Forelimb muscle (tissue), 1 donor: ENCODE data around the gene GPRIN3. TPM values are rescaled to one million over a fixed set of nuclear protein-coding genes. Genes with fewer than 3 reads are reported as not detected.

ENCODE experiments used
- DNase-seq: peaks from one replicate; pipeline ENCODE4 v3.0.0-alpha.2; 2013; ENCODE audit warnings: low read depth
- polyA plus RNA-seq: library from polyadenylated mRNA; unstranded; fragments of 120-200 nt; gene quantifications from one replicate; pipeline ENCODE4 v1.2.1, GENCODE V29; 2013; ENCODE audit not compliant: insufficient read length

GPRIN3 gene
- 3.0 TPM for polyA plus RNA-seq

DNA sequence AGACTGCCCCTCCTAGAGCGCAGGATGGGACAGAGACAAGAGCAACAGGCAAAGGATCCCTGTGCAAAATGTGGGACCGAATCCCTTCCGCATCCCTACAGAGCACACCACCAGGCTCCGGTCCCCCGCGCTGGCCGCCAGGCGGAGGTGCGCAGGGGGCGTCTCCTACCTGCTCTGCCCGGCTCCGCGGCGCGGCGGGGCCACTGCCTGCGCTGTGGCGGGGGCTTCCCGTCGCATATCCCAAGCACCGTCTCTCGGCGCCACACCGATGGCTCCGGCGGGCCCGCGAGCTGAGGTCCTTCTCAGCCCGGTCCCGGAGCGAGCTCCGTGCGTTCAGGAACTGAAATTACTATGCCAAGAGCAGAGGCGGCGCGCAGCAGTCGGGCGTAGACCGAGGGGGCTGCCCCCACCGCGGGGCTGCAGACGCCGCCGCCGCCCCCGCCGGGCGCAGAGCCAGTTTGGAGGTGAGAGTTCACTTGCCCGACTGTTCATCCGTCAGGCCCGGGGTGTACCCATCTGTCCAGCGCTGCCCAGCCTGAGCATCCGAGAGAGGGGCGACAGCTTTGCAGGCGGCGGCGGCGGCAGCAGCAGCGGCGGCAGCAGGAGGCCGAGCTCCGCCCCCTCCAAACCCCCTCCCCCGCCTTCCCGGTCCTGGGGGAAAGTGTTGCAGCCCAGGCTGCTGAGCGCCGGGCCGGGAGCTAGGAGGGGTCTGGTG, at the start of gene GPRIN3:
Gene GPRIN3, minus strand, starts transcription at position 355 of the 715 bp plus-strand sequence. CDS start 57,690 bp downstream, outside the sequence.
- no peak for DNase-seq

- DNase-seq: no peak
Measured at GRCh38 chr4:89357340-89357739, 49.7 kb upstream of the GPRIN3 start.

DNA sequence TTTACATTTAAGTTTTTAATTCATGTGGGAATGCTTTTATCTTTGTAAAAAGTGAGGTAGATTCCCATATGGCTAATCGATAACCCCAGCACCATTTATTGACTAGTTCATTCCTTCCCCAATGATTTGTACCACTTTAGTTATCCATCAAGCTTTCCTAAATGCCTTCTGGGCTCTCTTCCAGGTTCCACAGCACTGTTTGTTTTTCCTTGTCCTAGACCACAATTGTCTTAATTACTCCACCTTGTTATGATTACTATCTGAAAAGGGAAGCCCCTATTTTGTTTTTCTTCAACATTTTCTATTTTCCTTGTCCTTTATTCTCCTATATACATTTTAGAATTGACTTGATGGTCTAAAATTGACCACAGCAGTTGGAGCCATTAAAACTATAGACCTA, 48.5 kb upstream of the GPRIN3 start:
- DNase-seq: no peak

GRCh38 chr4:89353514-89353913, 45.9 kb upstream of the GPRIN3 start:
- no peak for DNase-seq

DNA sequence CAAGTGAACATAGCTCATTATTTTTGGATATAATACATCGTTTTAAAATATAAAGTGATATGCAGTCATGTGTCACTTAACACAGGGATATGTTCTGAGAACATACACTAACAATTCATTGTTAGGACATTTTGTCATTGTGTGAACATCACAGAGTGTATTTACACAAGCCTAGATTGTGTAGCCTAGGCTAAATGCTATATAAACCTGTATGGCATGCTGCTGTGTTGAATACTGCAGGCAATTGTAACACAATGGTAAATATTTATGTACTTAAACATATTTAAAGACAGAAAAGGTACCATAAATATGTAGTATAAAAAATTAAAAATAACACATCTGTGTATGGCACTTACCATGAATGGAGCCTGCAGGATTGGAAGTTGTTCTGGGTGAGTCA, 44.9 kb upstream of the GPRIN3 start:
- DNase-seq: no peak

DNA sequence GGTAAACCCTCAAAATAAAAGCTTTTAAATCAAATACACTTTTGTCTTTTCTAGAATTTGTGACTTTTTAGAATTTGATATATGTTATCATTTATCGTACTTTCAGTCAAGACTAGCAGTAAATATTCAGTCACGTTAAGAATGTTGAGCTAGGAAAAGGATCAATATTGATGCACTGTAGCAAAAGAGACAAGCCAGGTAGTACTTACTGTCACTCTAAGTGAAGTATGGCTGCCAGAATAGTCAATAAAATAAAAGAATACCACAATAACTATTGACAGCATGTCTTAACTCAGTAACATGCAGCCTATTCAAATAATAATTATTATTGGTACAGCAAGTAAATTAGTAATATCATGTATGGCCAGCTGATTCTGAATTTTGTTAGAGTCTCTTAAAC, 43.6 kb upstream of the GPRIN3 start:
- DNase-seq: no peak

GRCh38 chr4:89347363-89348025, 39.9 kb upstream of the GPRIN3 start:
- no peak for DNase-seq

GRCh38 chr4:89344571-89344970, 37.0 kb upstream of the GPRIN3 start:
- DNase-seq: no peak

GRCh38 chr4:89338206-89338605, 30.6 kb upstream of the GPRIN3 start:
- no peak for DNase-seq

GRCh38 chr4:89337681-89338080, 30.1 kb upstream of the GPRIN3 start:
- DNase-seq: no peak

- DNase-seq: no peak
Measured at GRCh38 chr4:89336818-89337420, 29.3 kb upstream of the GPRIN3 start.

DNA sequence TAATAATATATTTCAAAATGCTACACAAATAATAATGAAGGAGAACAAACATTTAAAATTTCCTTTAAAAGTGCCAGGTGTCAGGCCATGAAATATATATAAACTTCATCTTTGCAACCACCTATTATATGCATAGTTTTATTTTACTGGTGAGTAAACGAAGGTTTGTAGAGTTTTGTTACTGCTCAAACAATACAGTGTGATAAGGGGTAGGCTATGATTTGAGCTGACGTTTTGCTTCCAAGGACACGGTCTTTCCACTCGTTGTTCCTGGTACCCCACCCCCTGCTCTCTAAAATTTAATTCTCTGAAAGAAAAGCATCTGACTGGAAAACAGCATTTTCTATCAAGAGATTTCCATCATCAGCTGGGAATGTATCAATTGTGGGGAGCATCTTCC, 27.2 kb upstream of the GPRIN3 start:
- no peak for DNase-seq

DNA sequence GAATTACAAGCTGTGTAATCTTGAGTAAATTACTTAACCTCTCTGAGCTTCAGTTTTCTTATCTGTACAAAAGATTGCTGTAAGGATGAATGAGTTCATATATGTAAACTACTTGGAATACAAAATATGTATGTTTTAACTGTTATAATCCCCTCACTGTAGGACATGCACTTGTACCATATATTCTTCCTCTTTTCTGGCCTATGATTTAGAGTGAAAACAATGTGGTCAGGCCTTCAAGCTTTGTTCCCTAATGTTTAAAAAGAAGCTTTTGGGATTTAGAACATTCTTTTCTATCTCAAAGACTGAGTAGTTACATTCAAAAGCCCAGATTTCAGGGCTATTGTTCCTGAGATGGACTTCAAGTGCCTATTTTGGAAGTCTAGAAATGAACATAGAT, 26.7 kb upstream of the GPRIN3 start:
- no peak for DNase-seq

- DNase-seq: no peak
Measured at GRCh38 chr4:89331686-89332544, 24.3 kb upstream of the GPRIN3 start.

- no peak for DNase-seq
Measured at GRCh38 chr4:89331197-89331596, 23.6 kb upstream of the GPRIN3 start.

DNA sequence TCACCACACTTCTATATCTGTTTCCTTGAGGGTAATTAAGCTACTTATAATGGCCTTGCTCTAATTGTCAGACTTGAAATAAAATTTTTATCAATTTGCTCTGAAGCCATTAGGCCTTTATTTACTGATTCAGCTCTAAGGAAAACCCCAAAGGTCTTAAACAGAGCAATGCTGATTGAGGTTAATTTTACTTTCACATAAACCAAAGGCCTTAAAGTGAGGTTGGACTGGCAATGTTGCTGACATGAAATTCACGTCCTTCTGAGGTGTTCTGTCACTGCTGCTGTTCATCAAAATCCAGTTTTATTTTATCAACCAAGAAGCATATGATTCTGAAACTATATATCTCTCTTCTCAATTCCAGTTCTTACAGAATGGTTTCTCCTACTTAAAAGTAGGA, 21.7 kb upstream of the GPRIN3 start:
- no peak for DNase-seq

- no peak for DNase-seq
Measured at GRCh38 chr4:89324671-89325070, 17.1 kb upstream of the GPRIN3 start.

- no peak for DNase-seq
Measured at GRCh38 chr4:89322671-89323070, 15.1 kb upstream of the GPRIN3 start.

DNA sequence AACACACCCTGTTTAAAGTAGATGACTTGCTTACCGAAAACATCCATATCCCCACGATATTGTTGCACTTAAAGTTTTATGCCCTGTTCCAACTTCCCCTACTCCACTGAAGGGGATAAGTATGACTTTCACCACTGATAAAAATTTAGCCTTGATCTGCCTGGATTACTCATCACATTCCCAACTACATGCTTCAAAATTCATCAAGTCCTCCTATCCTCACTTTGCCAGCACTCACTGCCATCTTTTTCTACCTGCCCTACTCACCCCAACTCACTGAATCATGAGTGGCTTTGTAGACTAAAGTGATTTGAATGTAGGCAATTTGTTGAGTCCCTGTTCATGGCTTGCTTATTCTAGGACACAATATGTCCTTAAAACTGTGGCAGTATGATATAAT, 12.2 kb upstream of the GPRIN3 start:
- no peak for DNase-seq

DNA sequence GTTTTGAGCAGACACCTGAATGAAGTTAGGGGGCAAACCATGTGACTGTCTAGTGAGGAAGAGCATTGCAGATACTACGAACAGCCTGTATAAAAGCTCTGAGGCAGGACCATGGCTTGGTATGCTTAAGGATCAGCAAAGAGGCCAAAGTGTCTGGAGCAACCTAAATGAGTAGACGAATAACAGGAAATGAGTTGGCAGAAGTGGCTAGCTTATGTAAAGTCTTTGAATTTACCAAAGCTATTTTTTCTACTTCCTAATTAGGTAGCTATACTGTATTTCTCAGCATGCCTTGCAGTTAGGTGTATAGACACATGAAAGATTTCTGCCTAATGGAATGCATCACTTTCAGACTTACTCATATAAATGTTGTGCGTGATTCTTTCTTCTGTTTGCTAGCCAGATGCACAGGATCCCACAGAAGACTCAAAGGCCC, 9.3 kb upstream of the GPRIN3 start:
- DNase-seq: no peak

- no peak for DNase-seq
Measured at GRCh38 chr4:89316211-89316610, 8.6 kb upstream of the GPRIN3 start.

DNA sequence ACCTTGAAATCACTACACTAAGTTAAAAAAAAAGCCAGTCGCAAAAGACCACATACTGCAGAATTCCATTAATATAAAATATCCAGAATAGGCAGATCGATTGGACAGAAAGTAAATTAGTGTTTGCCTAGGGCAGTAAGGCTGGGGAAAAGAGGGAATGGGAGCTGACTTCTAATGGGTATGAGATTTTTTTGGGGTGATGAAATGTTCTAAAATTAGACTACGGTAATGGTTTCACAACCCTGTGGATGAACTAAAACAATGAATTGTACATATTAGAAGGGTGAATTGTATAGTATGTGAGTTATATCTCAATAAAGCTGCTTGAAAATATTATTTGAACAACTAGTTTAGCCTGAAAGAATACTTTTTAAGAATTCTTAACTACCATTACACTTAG, 6.7 kb upstream of the GPRIN3 start:
- DNase-seq: no peak
